Stomach (tissue), 9 donors: ENCODE data around the gene CHI3L1. TPM values are rescaled to one million over a fixed set of nuclear protein-coding genes. Genes with fewer than 3 reads are reported as not detected.

Experiments
- DNase-seq, 2 donors: peaks; one replicate each; pipeline versions ENCODE4 v3.0.0 to v3.0.0-alpha.2; 2013 to 2019
- H3K27ac ChIP-seq, 5 donors: fragments of 200-600 bp in 4 of 5; sonication (generic) in 4 of 5; one replicate each; pipeline ENCODE4 v1.5.1; 2013 to 2019; ENCODE audit warnings: mild to moderate bottlenecking in 1 of 5, moderate library complexity in 1 of 5
- H3K27me3 ChIP-seq, 3 donors: fragments of 200-600 bp; sonication (generic); one replicate each; pipeline ENCODE4 v1.5.1; 2017 to 2019; ENCODE audit warnings: mixed run types in 1 of 3
- H3K36me3 ChIP-seq, 4 donors: fragments of 200-600 bp; sonication (generic); 1 replicate in 3 of 4; 2 replicates in 1 of 4; pipeline ENCODE4 v1.5.1; 2016 to 2019
- H3K4me1 ChIP-seq, 4 donors: fragments of 200-600 bp; sonication (generic); one replicate each; pipeline ENCODE4 v1.5.1; 2016 to 2019
- H3K4me3 ChIP-seq, 4 donors: fragments of 200-600 bp; sonication (generic) in 3 of 4; one replicate each; pipeline ENCODE4 v1.5.1; 2016 to 2019; ENCODE audit warnings: mild to moderate bottlenecking in 1 of 4
- H3K9me3 ChIP-seq, 4 donors: fragments of 200-600 bp; sonication (generic); one replicate each; pipeline ENCODE4 v1.5.1; 2016 to 2019
- EP300 ChIP-seq: sonication (generic); formaldehyde crosslinking; IDR thresholded peaks from one replicate; pipeline ENCODE4 v1.6.1; 2017; ENCODE audit warnings: antibody characterized with exemption
- POLR2A ChIP-seq, 4 donors: fragments of 450-650 bp; IDR thresholded peaks; one replicate each; pipeline ENCODE4 v1.6.1; 2016; ENCODE audit warnings: antibody characterized with exemption in 4 of 4, control low read depth in 2 of 4, mild to moderate bottlenecking in 1 of 4, moderate library complexity in 1 of 4
- POLR2AphosphoS5 ChIP-seq, 3 donors: sonication (generic); formaldehyde crosslinking; IDR thresholded peaks; one replicate each; pipeline ENCODE4 v1.6.1; 2016; ENCODE audit warnings: antibody characterized with exemption in 3 of 3
- whole genome bisulfite sequencing, 5 donors: extraction: QIAGEN DNeasy Blood & Tissue Kit in 3 of 5; methylation state at CpG; one replicate each; pipeline versions ENCODE4 v1.1.5 to v1.1.7; 2013 to 2018; 5-methylcytosine and 5-hydroxymethylcytosine counted together
- intact Hi-C: fragments of 100-400 bp; cut with DNase I; formaldehyde crosslinking; loops from one replicate; pipeline ENCODE4 v1.15.1; 2023; ENCODE audit warnings: low total_unique reads
- polyA plus RNA-seq, 3 donors: library from polyadenylated mRNA; stranded (reverse); fragments of 200-250 nt; gene quantifications; one replicate each; pipeline ENCODE4 v1.2.3, GENCODE V29; 2013
- total RNA-seq, 5 donors: library from RNA; depleted of rRNA; stranded (reverse); fragments of >200 nt; gene quantifications; one replicate each; pipeline versions ENCODE4 v1.1.0 to v1.2.3, GENCODE V29; 2014 to 2016
- TF ChIP-seq, protein P1 (sequence below), 7 experiments: fragments of 450-650 bp in 4 of 7; fragments of 200-600 bp in 3 of 7; sonication (generic) in 3 of 7; IDR thresholded peaks; one replicate each; pipeline ENCODE4 v1.5.1; 2016 to 2019; ENCODE audit warnings: antibody characterized with exemption in 7 of 7, control low read depth in 2 of 7, mild to moderate bottlenecking in 1 of 7
- donor health status: healthy with polysubstance abuse.
- donor health status: Bipolar disorder and iron deficiency.
- donor health status: healthy.

CHI3L1 gene
- total and polyA plus RNA-seq, 8 donors, result 1.1 to 28.1 (median 3.9) TPM; not detected in 3

DNA sequence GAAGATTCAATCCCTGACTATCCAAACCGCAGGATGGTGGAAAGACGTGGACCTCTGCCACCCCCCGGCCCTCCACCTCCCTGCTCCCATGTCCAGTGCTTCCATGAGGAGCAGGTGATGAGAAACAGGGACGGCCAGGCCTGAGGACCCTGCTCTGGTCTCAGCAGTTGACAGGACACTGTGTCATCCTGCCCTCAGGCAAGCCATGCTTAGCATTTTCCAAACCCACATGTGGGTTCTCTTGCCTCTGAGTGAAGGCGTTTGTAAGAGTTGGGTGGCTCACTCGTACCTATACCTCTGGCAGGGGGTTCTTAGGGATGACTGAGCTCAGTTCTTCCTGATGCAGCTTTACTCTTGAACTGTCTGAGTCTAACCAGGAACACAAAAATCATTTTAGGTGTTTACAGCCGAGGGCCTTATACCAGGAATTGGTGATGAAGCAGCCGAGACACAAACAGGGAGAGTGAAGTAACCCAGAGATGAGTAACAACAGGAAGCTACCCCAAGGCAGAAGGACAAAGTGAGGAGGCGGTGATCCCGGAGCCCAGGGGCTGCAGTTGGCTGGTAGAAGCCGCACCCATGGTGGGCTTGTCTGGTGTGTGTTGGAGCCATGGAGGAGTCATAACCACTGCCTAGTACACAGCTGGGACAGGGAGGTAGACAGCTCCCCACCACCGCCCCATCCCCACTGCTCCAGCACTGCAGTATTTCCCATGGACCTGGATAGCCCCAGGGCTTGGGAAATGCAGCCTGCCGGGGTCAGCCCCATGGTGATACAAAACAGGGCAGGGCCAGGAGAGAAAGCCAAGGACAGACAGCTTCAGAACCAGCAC, 32.3 kb downstream of the CHI3L1 start:
- WGBS, 5 donors, result 79 to 85% (median 82%) methylated on average over 11 to 13 of the region's 13 CpGs
- no peak overlapping the region for H3K27ac ChIP-seq

DNA sequence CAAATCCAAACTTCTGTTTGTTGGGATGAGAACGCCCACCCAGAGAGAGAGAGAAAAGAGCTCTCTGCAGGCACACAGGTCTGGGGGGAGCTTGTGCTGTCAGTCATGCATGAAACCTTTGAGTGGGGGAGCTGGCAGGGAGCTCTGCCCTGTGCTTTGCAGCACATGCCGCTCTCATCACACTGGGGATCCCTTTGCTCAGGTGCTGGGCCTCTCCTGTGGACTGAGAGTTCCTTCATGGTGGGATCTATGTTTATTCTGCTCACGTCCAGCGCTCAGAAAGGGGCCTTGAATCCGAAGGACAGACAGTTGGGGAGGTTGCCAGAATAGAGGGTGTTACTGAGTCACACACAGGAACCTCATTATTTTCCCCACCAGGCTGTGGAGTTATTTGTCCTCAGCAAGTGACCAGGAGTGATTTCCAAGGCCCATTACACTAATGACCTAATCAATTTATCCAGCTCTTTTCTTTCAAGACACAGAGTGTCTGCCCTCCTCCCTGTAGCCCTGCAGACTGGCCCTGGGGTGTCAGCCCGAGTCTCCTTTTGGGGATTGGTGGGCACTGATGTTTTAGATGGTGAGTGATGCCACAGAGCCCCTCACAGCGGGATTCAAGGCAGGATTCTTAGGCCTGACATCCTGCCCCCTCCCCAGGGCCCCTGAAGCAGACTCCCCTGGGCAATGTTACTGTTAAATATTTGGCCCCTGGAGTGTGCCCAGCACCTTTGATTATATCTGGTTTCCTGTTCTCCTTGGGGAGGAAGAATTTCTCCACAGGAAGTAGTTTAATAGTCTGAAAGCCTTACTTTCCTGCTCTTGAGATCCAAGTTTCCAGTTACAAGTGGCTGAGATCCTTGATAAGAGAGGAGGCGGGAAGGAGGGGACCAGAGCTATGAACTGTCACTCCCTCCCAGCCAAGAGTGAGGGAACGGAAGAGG, 33.2 kb downstream of the CHI3L1 start:
- TF ChIP-seq EP300, result no peak
- Histone ChIP-seq H3K9me3 (no peaks in the 10 kb centered on the region), H3K27ac (no peak overlapping the region), H3K36me3 (no peaks in the 10 kb centered on the region), H3K27me3 (peaks cover 0 to 3% (median 0%) of the 10 kb centered on the region in 3 donors), H3K4me3 (no peak overlapping the region), H3K4me1 (no peaks in the 10 kb centered on the region)
- DNase-seq, result no peak
- 77 to 87% (median 81%) methylated on average over 8 to 9 of the region's 9 CpGs for WGBS, 5 donors
- intact Hi-C loops, result no loop called here

More for the DNA sequence above, 32.3 kb downstream of the CHI3L1 start:
- peaks cover 0 to 3% (median 0%) of the 10 kb centered on the region in 3 donors for H3K27me3 ChIP-seq
- intact Hi-C loops, result no loop called here
- no peaks in the 10 kb centered on the region for H3K9me3 ChIP-seq
- no peaks in the 10 kb centered on the region for H3K36me3 ChIP-seq
- no peaks in the 10 kb centered on the region for H3K4me1 ChIP-seq
- DNase-seq, result no peak
- TF ChIP-seq POLR2A (IDR thresholded peaks at IDR 0.05) (no peak), POLR2AphosphoS5 (IDR thresholded peaks at IDR 0.05) (no peak), EP300 (no peak)
- TF ChIP-seq, protein P1, sequence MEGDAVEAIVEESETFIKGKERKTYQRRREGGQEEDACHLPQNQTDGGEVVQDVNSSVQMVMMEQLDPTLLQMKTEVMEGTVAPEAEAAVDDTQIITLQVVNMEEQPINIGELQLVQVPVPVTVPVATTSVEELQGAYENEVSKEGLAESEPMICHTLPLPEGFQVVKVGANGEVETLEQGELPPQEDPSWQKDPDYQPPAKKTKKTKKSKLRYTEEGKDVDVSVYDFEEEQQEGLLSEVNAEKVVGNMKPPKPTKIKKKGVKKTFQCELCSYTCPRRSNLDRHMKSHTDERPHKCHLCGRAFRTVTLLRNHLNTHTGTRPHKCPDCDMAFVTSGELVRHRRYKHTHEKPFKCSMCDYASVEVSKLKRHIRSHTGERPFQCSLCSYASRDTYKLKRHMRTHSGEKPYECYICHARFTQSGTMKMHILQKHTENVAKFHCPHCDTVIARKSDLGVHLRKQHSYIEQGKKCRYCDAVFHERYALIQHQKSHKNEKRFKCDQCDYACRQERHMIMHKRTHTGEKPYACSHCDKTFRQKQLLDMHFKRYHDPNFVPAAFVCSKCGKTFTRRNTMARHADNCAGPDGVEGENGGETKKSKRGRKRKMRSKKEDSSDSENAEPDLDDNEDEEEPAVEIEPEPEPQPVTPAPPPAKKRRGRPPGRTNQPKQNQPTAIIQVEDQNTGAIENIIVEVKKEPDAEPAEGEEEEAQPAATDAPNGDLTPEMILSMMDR (IDR thresholded peaks at IDR 0.05), result no peak
- H3K4me3 ChIP-seq, result no peak overlapping the region

DNA sequence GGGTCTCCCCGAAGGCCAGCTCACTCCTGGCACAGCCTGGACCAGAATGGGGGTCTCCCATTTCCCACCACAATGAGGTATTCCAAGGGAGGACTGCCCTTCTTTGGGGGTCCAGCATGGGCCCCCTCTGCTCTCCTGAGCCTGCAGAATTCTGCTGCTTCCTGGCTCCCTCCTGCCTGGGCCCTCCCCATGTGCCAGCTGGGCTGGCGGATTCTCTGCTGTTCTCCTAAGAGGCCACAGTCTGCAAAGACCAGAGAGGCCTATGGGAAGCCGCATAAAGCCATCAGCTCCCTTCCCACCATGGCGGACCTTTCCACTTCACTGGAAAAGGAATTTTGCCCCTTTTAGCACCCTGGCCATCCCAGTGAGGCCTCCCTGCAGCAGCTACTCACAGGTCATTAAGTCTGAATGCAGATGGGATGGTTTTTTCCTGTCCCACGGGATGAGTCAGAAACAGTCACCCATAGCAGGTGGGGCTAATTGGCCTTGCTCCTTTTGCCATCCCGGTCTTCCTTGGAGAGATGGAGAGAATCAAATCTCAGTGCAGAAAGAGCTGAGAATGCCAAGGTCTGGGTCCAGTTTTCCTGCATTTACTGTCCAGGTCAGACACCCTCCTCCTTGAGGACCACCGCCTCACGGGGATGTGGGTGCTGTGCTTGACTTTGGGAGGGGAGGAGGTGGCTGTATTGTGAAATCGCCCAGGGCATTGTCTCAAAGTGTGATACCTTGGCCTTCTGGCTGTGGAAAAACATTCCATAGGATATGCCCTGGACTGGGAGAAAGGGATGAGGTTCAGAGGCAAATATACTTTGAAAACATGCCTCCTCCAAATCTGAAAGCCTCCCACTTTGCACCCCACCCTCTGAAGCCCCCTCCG, 34.1 kb downstream of the CHI3L1 start:
- H3K27me3 ChIP-seq, result peaks cover 0 to 3% (median 0%) of the 10 kb centered on the region in 3 donors
- intact Hi-C loops, result no loop called here
- no peaks in the 10 kb centered on the region for H3K9me3 ChIP-seq
- no peak overlapping the region for H3K4me3 ChIP-seq
- H3K36me3 ChIP-seq, result no peaks in the 10 kb centered on the region
- TF ChIP-seq, protein P1 (IDR thresholded peaks at IDR 0.05), result no peak
- TF ChIP-seq POLR2AphosphoS5 (IDR thresholded peaks at IDR 0.05) (no peak), EP300 (no peak), POLR2A (IDR thresholded peaks at IDR 0.05) (no peak)
- 73 to 89% (median 84%) methylated on average over 9 to 10 of the region's 10 CpGs for WGBS, 5 donors
- no peak for DNase-seq
- H3K27ac ChIP-seq, result no peak overlapping the region
- H3K4me1 ChIP-seq, result no peaks in the 10 kb centered on the region

DNA sequence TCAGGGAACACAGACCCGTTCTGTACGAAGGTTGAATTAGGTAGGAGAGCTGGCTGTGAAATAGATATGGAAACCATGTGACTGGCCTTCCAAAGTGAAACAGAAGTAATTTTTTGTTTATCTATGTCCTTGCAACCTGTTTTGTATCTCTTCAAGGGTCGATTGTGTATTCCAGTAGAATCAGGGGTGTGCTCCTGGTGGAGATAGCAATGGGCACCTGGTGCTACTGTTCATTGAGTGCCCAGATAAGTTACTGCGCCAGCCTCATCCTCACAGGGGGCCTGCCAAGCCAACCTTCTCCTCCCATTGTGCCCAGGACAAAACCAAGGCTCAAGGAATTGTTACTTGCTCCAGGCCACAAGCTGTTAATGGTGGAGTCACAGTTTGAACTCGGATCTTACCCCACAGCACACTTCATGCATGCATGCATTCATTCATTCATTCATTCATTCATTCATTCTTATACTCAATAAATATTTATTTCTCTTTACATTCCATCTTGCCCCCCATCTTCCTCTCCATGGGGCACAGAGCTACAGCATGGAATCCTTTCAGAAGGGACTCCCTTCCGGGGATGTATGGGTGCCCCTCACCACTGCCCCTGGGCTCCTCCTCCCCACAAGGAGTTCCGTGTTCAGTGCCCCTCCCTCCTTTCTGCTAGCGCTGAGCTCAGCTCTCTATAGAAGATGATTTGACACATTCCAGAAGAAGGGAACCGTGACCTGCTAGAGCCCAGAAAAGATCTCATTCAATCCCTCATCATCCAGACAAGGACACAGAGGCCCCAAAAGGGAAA, 34.9 kb downstream of the CHI3L1 start:
- 64 to 76% (median 70%) methylated on average over 9 of the region's 9 CpGs for WGBS, 5 donors
- H3K9me3 ChIP-seq, result no peaks in the 10 kb centered on the region
- no peak overlapping the region for H3K27ac ChIP-seq
- H3K4me1 ChIP-seq, result no peaks in the 10 kb centered on the region
- TF ChIP-seq POLR2AphosphoS5 (IDR thresholded peaks at IDR 0.05), result no peak
- TF ChIP-seq, protein P1 (IDR thresholded peaks at IDR 0.05), result no peak
- TF ChIP-seq EP300, result no peak
- TF ChIP-seq POLR2A (IDR thresholded peaks at IDR 0.05), result no peak
- intact Hi-C loops, result no loop called here
- no peaks in the 10 kb centered on the region for H3K36me3 ChIP-seq
- DNase-seq, result no peak
- H3K4me3 ChIP-seq, result no peak overlapping the region
- H3K27me3 ChIP-seq, result peaks cover 0 to 3% (median 0%) of the 10 kb centered on the region in 3 donors
